Coronary artery (tissue), 2 donors: ENCODE measurements around the gene CCDC51.
"Not testable (repeated sequence)": the region's sequence is repeated elsewhere in the genome, so short reads cannot be mapped to it uniquely, and the experiment has no call there.

Experiments
- DNase-seq: peaks from one replicate; pipeline ENCODE4 v3.0.0-alpha.2; 2017; ENCODE audit warnings: low spot score
- H3K27ac ChIP-seq, 2 donors: fragments of 200-600 bp; sonication (generic); one replicate each; pipeline ENCODE4 v1.5.1; 2016 to 2019
- H3K4me3 ChIP-seq: fragments of 200-600 bp; sonication (generic); 2 replicates; pipeline ENCODE4 v1.5.1; 2016; ENCODE audit warnings: mild to moderate bottlenecking, moderate library complexity
- TF ChIP-seq, protein P1 (sequence below): fragments of 200-600 bp; sonication (generic); IDR thresholded peaks from one replicate; pipeline ENCODE4 v1.5.1; 2019; ENCODE audit warnings: antibody characterized with exemption

The CCDC51 gene

DNA sequence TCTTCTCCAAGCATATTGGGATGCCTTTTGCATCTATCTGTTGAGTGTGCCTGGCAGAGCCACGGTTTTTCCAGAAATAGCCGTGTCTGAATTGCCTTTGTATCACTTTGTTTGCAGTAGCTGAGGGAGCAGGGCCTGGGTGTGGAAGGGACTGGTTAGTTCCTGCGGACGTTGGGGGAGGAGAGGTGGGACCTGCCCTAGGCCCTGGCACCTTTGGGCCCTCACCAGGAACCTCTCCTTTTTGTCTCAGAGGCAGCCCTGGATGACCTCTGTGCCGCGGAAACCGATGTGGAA, 25.3 kb upstream of the CCDC51 start:
- Histone ChIP-seq H3K4me3 (no peak overlapping the region), H3K27ac (peak overlapping the region; percentile 96 to 100)
- TF ChIP-seq, protein P1, sequence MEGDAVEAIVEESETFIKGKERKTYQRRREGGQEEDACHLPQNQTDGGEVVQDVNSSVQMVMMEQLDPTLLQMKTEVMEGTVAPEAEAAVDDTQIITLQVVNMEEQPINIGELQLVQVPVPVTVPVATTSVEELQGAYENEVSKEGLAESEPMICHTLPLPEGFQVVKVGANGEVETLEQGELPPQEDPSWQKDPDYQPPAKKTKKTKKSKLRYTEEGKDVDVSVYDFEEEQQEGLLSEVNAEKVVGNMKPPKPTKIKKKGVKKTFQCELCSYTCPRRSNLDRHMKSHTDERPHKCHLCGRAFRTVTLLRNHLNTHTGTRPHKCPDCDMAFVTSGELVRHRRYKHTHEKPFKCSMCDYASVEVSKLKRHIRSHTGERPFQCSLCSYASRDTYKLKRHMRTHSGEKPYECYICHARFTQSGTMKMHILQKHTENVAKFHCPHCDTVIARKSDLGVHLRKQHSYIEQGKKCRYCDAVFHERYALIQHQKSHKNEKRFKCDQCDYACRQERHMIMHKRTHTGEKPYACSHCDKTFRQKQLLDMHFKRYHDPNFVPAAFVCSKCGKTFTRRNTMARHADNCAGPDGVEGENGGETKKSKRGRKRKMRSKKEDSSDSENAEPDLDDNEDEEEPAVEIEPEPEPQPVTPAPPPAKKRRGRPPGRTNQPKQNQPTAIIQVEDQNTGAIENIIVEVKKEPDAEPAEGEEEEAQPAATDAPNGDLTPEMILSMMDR = no peak
- DNase-seq = no peak

DNA sequence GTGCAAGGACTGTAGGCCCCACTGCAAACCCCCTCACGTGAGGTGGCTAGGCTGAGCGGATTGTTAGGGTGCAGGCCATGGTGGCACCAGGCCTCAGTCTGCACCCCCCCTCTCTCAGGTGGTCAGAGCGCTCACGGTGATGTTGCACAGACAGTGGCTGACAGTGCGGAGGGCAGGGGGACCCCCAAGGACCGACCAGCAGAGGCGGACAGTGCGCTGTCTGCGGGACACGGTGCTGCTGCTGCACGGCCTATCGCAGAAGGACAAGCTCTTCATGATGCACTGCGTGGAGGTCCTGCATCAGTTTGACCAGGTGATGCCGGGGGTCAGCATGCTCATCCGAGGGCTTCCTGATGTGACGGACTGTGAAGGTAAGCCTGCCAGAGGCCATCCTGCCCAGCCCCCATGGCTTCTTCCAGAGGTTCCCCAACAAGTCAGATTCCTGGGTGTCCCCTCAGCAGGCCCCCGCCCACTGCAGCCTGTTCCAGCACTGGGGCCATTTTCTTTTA, 24.8 kb upstream of the CCDC51 start:
- TF ChIP-seq, protein P1 = no peak
- Histone ChIP-seq H3K27ac (peak overlapping the region; percentile 96 to 100), H3K4me3 (no peak overlapping the region)
- no peak for DNase-seq

DNA sequence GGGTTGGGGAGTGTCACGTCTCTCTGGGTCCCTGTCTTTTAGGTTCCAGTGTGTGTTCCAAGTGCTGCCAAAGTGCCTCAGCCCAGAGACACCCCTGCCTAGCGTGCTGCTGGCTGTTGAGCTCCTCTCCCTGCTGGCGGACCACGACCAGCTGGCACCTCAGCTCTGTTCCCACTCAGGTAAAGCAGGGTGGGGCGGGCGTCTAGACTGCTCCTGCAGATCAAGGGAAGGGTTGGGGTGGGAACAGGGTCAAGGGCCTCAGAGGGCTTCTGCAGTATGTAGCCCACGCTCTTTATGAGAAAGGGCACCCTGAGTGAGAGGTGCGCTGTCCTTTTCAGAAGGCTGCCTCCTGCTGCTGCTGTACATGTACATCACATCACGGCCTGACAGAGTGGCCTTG, 23.8 kb upstream of the CCDC51 start:
- TF ChIP-seq, protein P1 = no peak
- Histone ChIP-seq H3K4me3 (no peak overlapping the region), H3K27ac (peak overlapping the region in 1 of 2 donors; percentile 100)
- no peak for DNase-seq

DNA sequence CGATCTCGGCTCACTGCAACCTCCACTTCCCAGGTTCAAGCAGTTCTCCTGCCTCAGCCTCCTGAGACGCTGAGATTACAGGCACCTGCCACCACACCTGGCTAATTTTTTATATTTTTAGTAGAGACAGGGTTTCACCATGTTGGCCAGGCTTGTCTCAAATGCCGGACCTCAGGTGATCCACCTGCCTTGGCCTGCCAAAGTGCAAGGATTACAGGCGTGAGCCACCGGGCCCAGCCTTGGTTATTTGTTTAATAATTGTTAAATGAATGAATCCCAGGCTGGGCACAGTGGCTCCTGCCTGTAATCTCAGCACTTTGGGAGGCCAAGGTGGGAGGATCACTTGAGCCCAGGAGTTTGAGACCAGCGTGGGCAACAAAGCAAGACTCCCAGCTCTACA, 21.8 kb upstream of the CCDC51 start:
- DNase-seq, H3K27ac ChIP-seq, H3K4me3 ChIP-seq: not testable (repeated sequence)

DNA sequence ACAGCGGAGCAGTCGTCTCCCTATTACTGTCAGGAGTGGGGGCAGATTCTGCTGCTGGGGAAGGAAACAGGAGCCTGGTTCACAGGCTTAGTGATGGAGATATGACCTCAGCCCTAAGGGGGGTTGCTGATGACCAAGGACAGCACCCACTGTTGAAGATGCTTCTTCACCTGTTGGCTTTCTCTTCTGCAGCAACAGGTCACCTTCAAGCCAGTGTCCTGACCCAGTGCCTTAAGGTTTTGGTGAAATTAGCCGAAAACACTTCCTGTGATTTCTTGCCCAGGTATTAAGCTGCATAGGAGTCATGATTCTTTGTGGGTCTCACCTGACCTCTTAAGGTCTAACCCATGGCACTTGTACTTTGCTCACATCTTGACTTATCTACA, 20.6 kb upstream of the CCDC51 start:
- TF ChIP-seq, protein P1 = no peak
- H3K4me3 ChIP-seq = no peak overlapping the region

DNA sequence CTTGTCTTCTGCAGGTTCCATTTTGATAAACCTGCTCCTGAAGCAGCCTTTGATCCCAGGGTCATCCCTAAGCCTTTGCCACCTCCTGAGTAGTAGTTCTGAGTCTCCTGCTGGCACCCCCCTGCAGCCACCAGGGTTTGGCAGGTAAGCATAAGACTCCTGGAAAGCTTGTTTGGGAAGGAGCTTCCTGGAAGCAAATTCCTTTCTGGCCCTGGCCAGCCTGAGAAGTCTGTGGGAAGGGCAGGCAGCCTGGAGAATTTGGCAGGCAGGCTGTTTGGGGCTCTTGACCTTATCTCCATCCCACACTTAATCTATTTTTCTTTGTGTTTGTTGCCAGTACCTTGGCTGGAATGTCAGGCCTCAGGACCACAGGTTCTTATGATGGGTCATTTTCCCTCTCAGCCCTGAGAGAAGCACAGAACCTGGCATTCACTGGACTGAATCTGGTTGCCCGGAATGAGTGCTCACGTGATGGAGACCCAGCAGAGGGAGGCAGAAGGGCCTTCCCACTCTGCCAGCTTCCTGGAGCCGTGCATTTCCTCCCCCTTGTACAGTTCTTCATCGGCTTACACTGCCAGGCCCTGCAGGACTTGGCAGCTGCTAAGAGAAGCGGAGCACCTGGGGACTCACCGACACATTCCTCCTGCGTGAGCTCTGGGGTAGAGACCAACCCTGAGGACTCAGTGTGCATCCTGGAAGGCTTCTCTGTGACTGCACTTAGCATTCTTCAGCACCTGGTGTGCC, 20.0 kb upstream of the CCDC51 start:
- DNase-seq = no peak
- Histone ChIP-seq H3K27ac (no peak overlapping the region), H3K4me3 (no peak overlapping the region)
- TF ChIP-seq, protein P1 = no peak

More for the DNA sequence above, 20.6 kb upstream of the CCDC51 start:
- no peak overlapping the region for H3K27ac ChIP-seq
- no peak for DNase-seq

DNA sequence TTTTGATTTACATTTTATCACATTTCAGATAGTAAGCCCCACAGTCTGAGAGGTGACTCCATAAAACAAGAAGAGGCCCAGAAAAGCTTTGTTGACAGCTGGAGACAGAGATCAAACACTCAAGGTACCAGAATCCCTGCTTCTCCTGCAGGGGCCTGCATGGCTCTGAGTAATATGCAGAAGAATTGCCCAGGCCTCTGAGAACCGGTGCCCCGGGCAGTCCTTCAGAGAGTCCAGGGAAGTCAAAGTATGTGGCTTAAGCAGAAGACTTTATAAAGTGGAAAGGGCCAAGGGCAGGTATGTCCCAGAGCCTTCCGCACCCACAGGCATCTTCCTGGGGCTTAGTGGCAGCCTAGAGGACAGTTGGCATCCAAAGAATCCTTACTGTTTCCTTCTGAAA, 19.4 kb upstream of the CCDC51 start:
- no peak for DNase-seq
- no peak overlapping the region for H3K27ac ChIP-seq
- TF ChIP-seq, protein P1 = no peak
- H3K4me3 ChIP-seq = no peak overlapping the region
